GM06990 (cell line): Measurements from ENCODE around the gene WDFY3.

Experiments used
- DNase-seq: peaks from one replicate; pipeline ENCODE4 v3.0.0-alpha.2; 2011; ENCODE audit not compliant: insufficient read length; ENCODE audit errors: extremely low read depth
- H3K27me3 ChIP-seq: replicated peaks from 2 replicates; pipeline ENCODE4 v1.6.0; 2011; ENCODE audit warnings: low read length; ENCODE audit not compliant: control insufficient read depth, insufficient read depth
- H3K36me3 ChIP-seq: 2 replicates; pipeline ENCODE4 v1.5.1; 2011; ENCODE audit warnings: low read length; ENCODE audit not compliant: control insufficient read depth, insufficient read depth
- H3K4me3 ChIP-seq: replicated peaks from 2 replicates; pipeline ENCODE4 v1.5.1; 2011; ENCODE audit warnings: low read depth, mild to moderate bottlenecking, control low read depth, low read length
- TF ChIP-seq, protein P1 (sequence below): IDR thresholded peaks from 2 replicates; pipeline ENCODE4 v1.5.1; 2011; ENCODE audit warnings: low read length, control low read depth, mild to moderate bottlenecking, inconsistent platforms; ENCODE audit not compliant: insufficient read depth, poor library complexity, severe bottlenecking

The WDFY3 gene

DNA sequence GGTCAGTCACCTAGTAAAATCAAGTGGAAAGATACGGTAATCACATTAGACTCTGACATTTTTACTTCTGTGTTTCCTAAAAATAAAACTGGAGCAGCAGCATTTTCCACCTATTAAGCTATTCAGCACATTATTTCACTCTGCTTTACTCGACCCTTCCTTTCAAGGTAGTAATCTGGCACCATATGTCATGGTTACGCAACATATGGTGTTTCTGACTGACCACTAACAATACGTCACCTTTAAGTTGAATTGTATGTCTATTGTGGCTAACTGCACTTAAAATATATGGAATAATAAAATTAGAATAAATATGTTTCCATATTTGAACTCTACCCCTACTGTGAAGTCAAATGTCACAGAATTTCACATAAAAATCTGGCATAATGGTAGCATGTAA is 214.8 kb downstream of the WDFY3 start:
- TF ChIP-seq, protein P1, sequence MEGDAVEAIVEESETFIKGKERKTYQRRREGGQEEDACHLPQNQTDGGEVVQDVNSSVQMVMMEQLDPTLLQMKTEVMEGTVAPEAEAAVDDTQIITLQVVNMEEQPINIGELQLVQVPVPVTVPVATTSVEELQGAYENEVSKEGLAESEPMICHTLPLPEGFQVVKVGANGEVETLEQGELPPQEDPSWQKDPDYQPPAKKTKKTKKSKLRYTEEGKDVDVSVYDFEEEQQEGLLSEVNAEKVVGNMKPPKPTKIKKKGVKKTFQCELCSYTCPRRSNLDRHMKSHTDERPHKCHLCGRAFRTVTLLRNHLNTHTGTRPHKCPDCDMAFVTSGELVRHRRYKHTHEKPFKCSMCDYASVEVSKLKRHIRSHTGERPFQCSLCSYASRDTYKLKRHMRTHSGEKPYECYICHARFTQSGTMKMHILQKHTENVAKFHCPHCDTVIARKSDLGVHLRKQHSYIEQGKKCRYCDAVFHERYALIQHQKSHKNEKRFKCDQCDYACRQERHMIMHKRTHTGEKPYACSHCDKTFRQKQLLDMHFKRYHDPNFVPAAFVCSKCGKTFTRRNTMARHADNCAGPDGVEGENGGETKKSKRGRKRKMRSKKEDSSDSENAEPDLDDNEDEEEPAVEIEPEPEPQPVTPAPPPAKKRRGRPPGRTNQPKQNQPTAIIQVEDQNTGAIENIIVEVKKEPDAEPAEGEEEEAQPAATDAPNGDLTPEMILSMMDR: no peak
- Histone ChIP-seq H3K36me3 (no peaks in the 10 kb centered on the region), H3K4me3 (no peak overlapping the region), H3K27me3 (no peaks in the 10 kb centered on the region)
- no peak for DNase-seq

DNA sequence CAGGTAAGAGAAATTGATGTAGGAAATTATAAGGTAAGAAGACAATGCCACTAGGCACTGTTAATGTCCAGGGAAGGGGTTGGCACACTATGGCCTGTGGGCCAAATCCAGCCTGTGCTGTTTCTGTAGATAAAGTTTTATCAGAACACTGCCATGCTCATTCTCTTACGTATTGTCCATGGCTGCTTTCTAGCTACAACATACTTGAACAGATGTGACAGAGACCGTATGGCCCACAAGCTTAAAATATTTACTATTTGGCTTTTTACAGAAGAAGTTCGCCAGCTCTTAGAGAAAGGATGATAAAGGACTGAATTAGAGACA is 215.6 kb downstream of the WDFY3 start:
- Histone ChIP-seq H3K27me3 (no peaks in the 10 kb centered on the region), H3K36me3 (no peaks in the 10 kb centered on the region), H3K4me3 (no peak overlapping the region)
- TF ChIP-seq, protein P1: no peak
- no peak for DNase-seq

DNA sequence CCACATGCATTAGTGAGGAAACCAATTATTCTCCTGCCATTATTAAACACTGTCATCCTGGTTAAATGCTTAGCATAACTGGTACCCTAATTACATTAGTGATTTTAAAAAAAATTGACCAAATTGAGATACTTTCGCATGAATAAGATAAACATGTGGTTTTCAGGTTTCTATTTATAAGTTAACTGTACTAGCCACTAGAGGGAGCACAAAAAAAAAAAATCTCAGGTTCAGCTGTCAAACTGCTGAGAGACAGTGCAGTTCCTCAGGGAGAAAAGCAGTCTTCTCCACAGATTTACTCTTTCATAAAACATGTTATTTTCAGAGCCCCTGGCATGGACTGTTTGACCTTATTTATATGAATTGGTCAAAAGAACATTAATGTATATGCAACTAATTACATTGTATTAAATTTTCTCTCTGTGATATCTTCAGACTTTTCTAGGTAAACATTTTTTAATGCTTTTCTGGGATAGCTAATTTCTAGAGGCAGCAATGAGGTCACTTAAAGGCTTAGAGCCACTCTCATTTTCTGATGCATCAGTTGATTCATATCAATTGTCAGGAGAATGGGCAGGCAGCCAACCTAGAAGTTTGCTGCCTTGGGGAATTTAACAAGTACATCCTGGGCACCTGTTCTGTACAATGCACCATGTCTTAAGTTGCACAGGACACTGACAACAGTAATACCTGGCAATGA is 216.1 kb downstream of the WDFY3 start:
- H3K27me3 ChIP-seq: no peaks in the 10 kb centered on the region
- H3K4me3 ChIP-seq: no peak overlapping the region
- TF ChIP-seq, protein P1: peak; percentile 65
- no peaks in the 10 kb centered on the region for H3K36me3 ChIP-seq
- peak; percentile 1 for DNase-seq

- TF ChIP-seq, protein P1: no peak
- no peaks in the 10 kb centered on the region for H3K36me3 ChIP-seq
- H3K4me3 ChIP-seq: no peak overlapping the region
- H3K27me3 ChIP-seq: no peaks in the 10 kb centered on the region
- DNase-seq: no peak
Measured at GRCh38 chr4:84740057-84740456, 226.4 kb downstream of the WDFY3 start.

GRCh38 chr4:84738622-84739021 is 227.9 kb downstream of the WDFY3 start:
- Histone ChIP-seq H3K27me3 (no peaks in the 10 kb centered on the region), H3K4me3 (no peak overlapping the region), H3K36me3 (no peaks in the 10 kb centered on the region)
- no peak for DNase-seq
- TF ChIP-seq, protein P1: no peak

GRCh38 chr4:84737656-84738055 is 228.8 kb downstream of the WDFY3 start:
- H3K4me3 ChIP-seq: no peak overlapping the region
- no peaks in the 10 kb centered on the region for H3K36me3 ChIP-seq
- DNase-seq: no peak
- no peaks in the 10 kb centered on the region for H3K27me3 ChIP-seq
- TF ChIP-seq, protein P1: no peak
